K562 (cell line): Measurements from ENCODE around the gene TDRD10. TPM values are rescaled to one million over a fixed set of nuclear protein-coding genes. Genes with fewer than 3 reads are reported as not detected.

Source experiments
- ATAC-seq: fragments of 200-7000 bp; cut with Tn5 transposase; 3 replicates; pipeline ENCODE4 v1.9.1; 2020; ENCODE audit warnings: moderate library complexity
- BruUV-seq: library from RNA; stranded (reverse); fragments of 400-500 nt; replicated peaks from 2 replicates; lab custom pipeline; 2021; lab: Mats Ljungman, UMichigan
- CTCF ChIA-PET: fragments of 300-600 bp; formaldehyde crosslinking; extraction: SDS; loops from one replicate; lab custom pipeline; 2021; ENCODE audit warnings: low intra/inter-chr PET ratio; lab: Yijun Ruan, JAX
- POLR2A ChIA-PET: fragments of 300-600, 350-650 bp; sonication (Branson Sonifier 250); formaldehyde crosslinking; extraction: SDS; loops from one replicate; lab custom pipeline; 2021; ENCODE audit warnings: antibody characterized with exemption, inconsistent platforms; lab: Yijun Ruan, JAX
- DNase-seq, 4 experiments: peaks; one replicate each; pipeline versions ENCODE4 v3.0.0 to v3.0.0-alpha.2; 2011 to 2018; ENCODE audit warnings: low spot score in 3 of 4, mixed read lengths in 3 of 4; ENCODE audit errors: extremely low read depth in 1 of 4
- FAIRE-seq: peaks from 2 replicates; lab custom pipeline; 2011; peaks lifted over from hg19 to GRCh38; lab: Jason Lieb, UNC
- H2AFZ ChIP-seq: 2 replicates; pipeline ENCODE4 v1.6.0; 2011; ENCODE audit warnings: low read depth, low read length, control low read depth, inconsistent platforms
- H3K27ac ChIP-seq: fragments of 200-600 bp; 3 replicates; pipeline ENCODE4 v1.8.0; 2011; ENCODE audit warnings: low read depth, mild to moderate bottlenecking, control low read depth, inconsistent platforms, low read length, moderate library complexity, mixed read lengths; ENCODE audit errors: extremely low read depth
- H3K27me3 ChIP-seq, 2 experiments: fragments of 300-600 bp in 1 of 2; 2 replicates in 1 of 2; 3 replicates in 1 of 2; pipeline versions ENCODE4 v1.6.0 to v1.8.0; 2011; ENCODE audit warnings: inconsistent platforms in 2 of 2, low read length in 2 of 2, mild to moderate bottlenecking in 1 of 2, mixed read lengths in 1 of 2, moderate library complexity in 1 of 2; ENCODE audit not compliant: control insufficient read depth in 2 of 2, insufficient read depth in 2 of 2
- H3K36me3 ChIP-seq: fragments of 300-600 bp; 3 replicates; pipeline ENCODE4 v1.8.0; 2011; ENCODE audit warnings: mild to moderate bottlenecking, low read length, inconsistent platforms; ENCODE audit not compliant: control insufficient read depth, insufficient read depth
- H3K4me1 ChIP-seq, 2 experiments: fragments of 200-600 bp in 1 of 2; replicated peaks in 1 of 2; 2 replicates in 1 of 2; 3 replicates in 1 of 2; pipeline versions ENCODE4 v1.5.1 to v1.8.0; 2011; ENCODE audit warnings: inconsistent platforms in 2 of 2, low read length in 2 of 2, mild to moderate bottlenecking in 1 of 2, mixed read lengths in 1 of 2, moderate library complexity in 1 of 2; ENCODE audit not compliant: control insufficient read depth in 2 of 2, insufficient read depth in 2 of 2
- H3K4me2 ChIP-seq: 2 replicates; pipeline ENCODE4 v1.6.1; 2011; ENCODE audit warnings: low read length, control low read depth, inconsistent platforms, mixed read lengths; ENCODE audit not compliant: insufficient read depth
- H3K4me3 ChIP-seq: fragments of 200-600 bp; sonication (generic), shearing (Covaris generic); 2 replicates; pipeline ENCODE4 v1.5.1; 2016; ENCODE audit warnings: control low read depth, inconsistent platforms
- H3K79me2 ChIP-seq: fragments of 200-600 bp; 3 replicates; pipeline ENCODE4 v1.8.0; 2011; ENCODE audit warnings: low read length, inconsistent platforms; ENCODE audit not compliant: control insufficient read depth, insufficient read depth
- H3K9ac ChIP-seq, 2 experiments: 2 replicates each; pipeline versions ENCODE4 v1.6.0 to v1.6.1; 2011; ENCODE audit warnings: low read depth in 2 of 2, low read length in 2 of 2, control low read depth in 1 of 2, inconsistent platforms in 1 of 2, mild to moderate bottlenecking in 1 of 2, mixed read lengths in 1 of 2; ENCODE audit not compliant: insufficient read depth in 1 of 2
- H3K9me1 ChIP-seq: one replicate; pipeline ENCODE4 v1.6.0; 2011; ENCODE audit warnings: inconsistent platforms, mild to moderate bottlenecking, low read length, moderate library complexity; ENCODE audit not compliant: control insufficient read depth, insufficient read depth
- H3K9me3 ChIP-seq: replicated peaks from 2 replicates; pipeline ENCODE4 v1.5.1; 2011; ENCODE audit warnings: low read depth, low read length, inconsistent platforms; ENCODE audit not compliant: control insufficient read depth, insufficient read depth
- H4K20me1 ChIP-seq: replicated peaks from 2 replicates; pipeline ENCODE4 v1.6.1; 2011; ENCODE audit warnings: low read length, inconsistent platforms, mixed read lengths; ENCODE audit not compliant: control insufficient read depth, insufficient read depth
- ARID1B ChIP-seq: fragments of 450-650 bp; IDR thresholded peaks from 2 replicates; pipeline ENCODE4 v1.6.1; 2016; ENCODE audit warnings: antibody characterized with exemption, mild to moderate bottlenecking, inconsistent platforms
- BRD9 ChIP-seq: fragments of 450-650 bp; IDR thresholded peaks from 2 replicates; pipeline ENCODE4 v1.6.1; 2018; ENCODE audit warnings: low read depth; ENCODE audit not compliant: partially characterized antibody
- FOSL1 ChIP-seq: fragments of 200-800 bp; sonication (Bioruptor generic); conservative IDR thresholded peaks from 2 replicates; pipeline ENCODE4 v1.6.1; 2016; ENCODE audit warnings: missing genetic modification characterization, missing compliant biosample characterization
- JUN ChIP-seq, 2 experiments: sonication (generic) in 1 of 2; formaldehyde crosslinking in 1 of 2; IDR thresholded peaks; 2 replicates each; pipeline versions ENCODE4 v1.6.1 to v1.8.0; 2012 to 2022; ENCODE audit warnings: borderline replicate concordance in 2 of 2, mild to moderate bottlenecking in 2 of 2, improper control_type of control experiment in 1 of 2, low read depth in 1 of 2, low read length in 1 of 2, missing genetic modification reagents in 1 of 2
- JUNB ChIP-seq: fragments of 450-650 bp; formaldehyde crosslinking; conservative IDR thresholded peaks from 2 replicates; pipeline ENCODE4 v1.4.0; 2020; ENCODE audit warnings: mild to moderate bottlenecking
- JUND ChIP-seq, 2 experiments: IDR thresholded peaks; 2 replicates in 1 of 2; 3 replicates in 1 of 2; pipeline ENCODE4 v1.6.1; 2011; ENCODE audit warnings: borderline replicate concordance in 2 of 2, low read depth in 2 of 2, low read length in 2 of 2, improper control_type of control experiment in 1 of 2, missing biosample characterization in 1 of 2, missing genetic modification characterization in 1 of 2, missing genetic modification reagents in 1 of 2
- NELFE ChIP-seq: IDR thresholded peaks from 2 replicates; pipeline ENCODE4 v1.6.1; 2011; ENCODE audit warnings: mild to moderate bottlenecking; ENCODE audit not compliant: insufficient read depth, insufficient read length
- SMARCA4 ChIP-seq: fragments of 450-650 bp; IDR thresholded peaks from 2 replicates; pipeline ENCODE4 v1.6.1; 2016
- WGBS: fragments of 100-300 bp; shearing (Covaris generic); methylation state at CpG from one replicate; pipeline ENCODE4 v1.1.6; 2016; ENCODE audit warnings: low coverage, mixed read lengths; ENCODE audit not compliant: insufficient coverage; ENCODE audit errors: missing lambda C conversion rate; 5-methylcytosine and 5-hydroxymethylcytosine counted together
- in situ Hi-C: fragments of 300-500 bp; cut with MboI; formaldehyde crosslinking; loops from 4 replicates; pipeline ENCODE4 v1.15.0; 2018; ENCODE audit warnings: inconsistent platforms, mixed read lengths
- intact Hi-C: fragments of 100-400 bp; cut with micrococcal nuclease; formaldehyde crosslinking; loops from 2 replicates; pipeline ENCODE4 v1.14.2; 2022
- polyA plus RNA-seq, 8 experiments: library from polyadenylated mRNA; depleted of rRNA in 4 of 8; stranded (reverse) in 5 of 8; unstranded in 3 of 8; fragments of >200 nt; fragmentation: Nextera tagmentation in 2 of 8; fragmentation: Illumina TruSeq in 1 of 8; extraction: Ambion mirVana in 2 of 8; extraction: Trizol in 1 of 8; gene quantifications; 2 replicates each; pipeline versions ENCODE4 v1.2.1 to v1.2.3, GENCODE V29; 2011 to 2014; ENCODE audit warnings: inconsistent platforms in 1 of 8, missing spikeins in 1 of 8
- total RNA-seq, 7 experiments: library from RNA; depleted of rRNA in 6 of 7; stranded (reverse); fragments of >200 nt in 6 of 7; fragmentation: Illumina TruSeq in 2 of 7; extraction: Trizol in 2 of 7; gene quantifications; 2 replicates each; pipeline versions ENCODE4 v1.2.1 to v1.2.3, GENCODE V29; 2011 to 2021; ENCODE audit warnings: low replicate concordance in 1 of 7
- TF ChIP-seq, protein P1 (sequence below): fragments of 250-450 bp; sonication (Bioruptor Pico); IDR thresholded peaks from 2 replicates; pipeline ENCODE4 v1.9.0; 2021; ENCODE audit warnings: mild to moderate bottlenecking
- TF ChIP-seq, protein P2 (sequence below): sonication (generic); formaldehyde crosslinking; IDR thresholded peaks from 2 replicates; pipeline ENCODE4 v1.8.0; 2022; ENCODE audit warnings: mild to moderate bottlenecking, missing genetic modification reagents
- TF ChIP-seq, protein P3 (sequence below): fragments of 450-650 bp; IDR thresholded peaks from 2 replicates; pipeline ENCODE4 v1.6.1; 2016; ENCODE audit warnings: missing biosample characterization, missing genetic modification characterization
- TF ChIP-seq, protein P4 (sequence below): fragments of 450-650 bp; conservative IDR thresholded peaks from 2 replicates; pipeline ENCODE4 v1.6.1; 2016; ENCODE audit warnings: missing genetic modification characterization, low read depth, mild to moderate bottlenecking, missing compliant biosample characterization, moderate library complexity
- TF ChIP-seq, protein P5 (sequence below): fragments of 250-450 bp; sonication (Bioruptor Pico); IDR thresholded peaks from 2 replicates; pipeline ENCODE4 v1.9.0; 2021; ENCODE audit warnings: mild to moderate bottlenecking, inconsistent platforms

Gene TDRD10
- total and polyA plus RNA-seq, 9 of the 15 experiments (the other 6 are each of a cell fraction or from before 2014, with no cell fraction given): not detected

DNA sequence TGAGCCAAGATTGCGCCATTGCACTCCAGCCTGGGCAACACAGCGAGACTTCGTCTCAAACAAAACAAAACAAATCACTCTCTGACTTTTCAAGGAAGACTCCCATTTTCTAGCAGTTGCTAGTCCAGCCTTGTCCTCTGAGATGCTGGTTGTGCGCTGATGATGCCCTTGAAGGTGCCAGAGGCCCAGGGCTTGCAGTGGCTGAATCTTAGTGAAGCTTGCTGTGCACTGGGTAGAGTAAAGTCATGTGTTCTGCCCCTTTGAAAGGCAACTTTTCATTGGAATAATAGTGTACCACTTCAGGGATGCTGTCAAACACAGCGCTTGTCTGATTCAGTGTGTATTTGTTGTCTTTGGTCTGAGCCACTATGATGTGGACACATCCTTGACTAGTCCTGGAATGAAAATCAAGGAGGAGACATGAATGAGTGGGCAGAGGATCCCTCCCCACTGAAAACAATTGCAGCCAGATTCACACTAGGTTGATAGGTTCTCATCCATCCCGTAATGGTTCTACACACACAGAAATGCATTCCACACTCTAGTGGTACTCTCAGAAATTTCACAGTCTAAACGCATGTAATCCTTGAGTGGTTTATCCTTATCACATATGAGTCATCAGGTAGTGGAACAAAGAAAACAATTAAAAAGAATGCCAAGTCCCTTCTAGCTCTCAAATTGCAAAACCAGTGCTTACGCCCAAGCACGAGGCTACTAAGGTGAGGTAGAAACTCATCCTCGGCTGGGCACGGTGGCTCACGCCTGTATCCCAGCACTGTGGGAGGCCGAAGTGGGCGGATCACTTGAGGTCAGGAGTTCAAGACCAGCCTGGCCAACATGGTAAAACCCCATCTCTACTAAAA, 17.8 kb upstream of the TDRD10 start:
- 23% methylated on average over 14 of the region's 14 CpGs for WGBS
- Histone ChIP-seq H2AFZ (no peak overlapping the region), H3K79me2 (no peaks in the 10 kb centered on the region), H4K20me1 (no peaks in the 10 kb centered on the region), H3K4me2 (no peak overlapping the region), H3K9ac (no peak overlapping the region), H3K4me1 (peaks cover 5% of the 10 kb centered on the region in 2 experiments; a peak in 4 of 5 replicates), H3K9me1 (no peaks in the 10 kb centered on the region), H3K36me3 (no peaks in the 10 kb centered on the region), H3K27me3 (peaks cover 3 to 7% of the 10 kb centered on the region in 2 experiments; a peak in 1 of 5 replicates), H3K9me3 (no peaks in the 10 kb centered on the region), H3K27ac (no peak overlapping the region), H3K4me3 (no peak overlapping the region)
- no peak for FAIRE-seq
- no peak; the same call in 2 of the 3 replicates for ATAC-seq
- BruUV-seq: no TSS peak
- CTCF ChIA-PET: no interaction called here
- intact Hi-C loops (loop anchor here (5.0 kb wide), 1 partner anchor 393 kb away; no protein-coding TSS in a partner anchor), in situ Hi-C loops (no loop called here)
- no peak for DNase-seq
- POLR2A ChIA-PET: no interaction called here
- TF ChIP-seq, protein P1, sequence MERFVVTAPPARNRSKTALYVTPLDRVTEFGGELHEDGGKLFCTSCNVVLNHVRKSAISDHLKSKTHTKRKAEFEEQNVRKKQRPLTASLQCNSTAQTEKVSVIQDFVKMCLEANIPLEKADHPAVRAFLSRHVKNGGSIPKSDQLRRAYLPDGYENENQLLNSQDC (CRISPR knock-in tag): no peak
- TF ChIP-seq BRD9: no peak
- TF ChIP-seq JUNB (CRISPR knock-in tag): peak; percentile 42; the same call in 1 of the 2 replicates
- TF ChIP-seq NELFE: no peak
- TF ChIP-seq, protein P2, sequence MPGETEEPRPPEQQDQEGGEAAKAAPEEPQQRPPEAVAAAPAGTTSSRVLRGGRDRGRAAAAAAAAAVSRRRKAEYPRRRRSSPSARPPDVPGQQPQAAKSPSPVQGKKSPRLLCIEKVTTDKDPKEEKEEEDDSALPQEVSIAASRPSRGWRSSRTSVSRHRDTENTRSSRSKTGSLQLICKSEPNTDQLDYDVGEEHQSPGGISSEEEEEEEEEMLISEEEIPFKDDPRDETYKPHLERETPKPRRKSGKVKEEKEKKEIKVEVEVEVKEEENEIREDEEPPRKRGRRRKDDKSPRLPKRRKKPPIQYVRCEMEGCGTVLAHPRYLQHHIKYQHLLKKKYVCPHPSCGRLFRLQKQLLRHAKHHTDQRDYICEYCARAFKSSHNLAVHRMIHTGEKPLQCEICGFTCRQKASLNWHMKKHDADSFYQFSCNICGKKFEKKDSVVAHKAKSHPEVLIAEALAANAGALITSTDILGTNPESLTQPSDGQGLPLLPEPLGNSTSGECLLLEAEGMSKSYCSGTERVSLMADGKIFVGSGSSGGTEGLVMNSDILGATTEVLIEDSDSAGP (CRISPR knock-in tag): 0 out of 2 replicates have a peak, but pooled peaks have one; percentile 19
- TF ChIP-seq, protein P3, sequence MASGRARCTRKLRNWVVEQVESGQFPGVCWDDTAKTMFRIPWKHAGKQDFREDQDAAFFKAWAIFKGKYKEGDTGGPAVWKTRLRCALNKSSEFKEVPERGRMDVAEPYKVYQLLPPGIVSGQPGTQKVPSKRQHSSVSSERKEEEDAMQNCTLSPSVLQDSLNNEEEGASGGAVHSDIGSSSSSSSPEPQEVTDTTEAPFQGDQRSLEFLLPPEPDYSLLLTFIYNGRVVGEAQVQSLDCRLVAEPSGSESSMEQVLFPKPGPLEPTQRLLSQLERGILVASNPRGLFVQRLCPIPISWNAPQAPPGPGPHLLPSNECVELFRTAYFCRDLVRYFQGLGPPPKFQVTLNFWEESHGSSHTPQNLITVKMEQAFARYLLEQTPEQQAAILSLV: no peak
- peak; percentile 56 for TF ChIP-seq JUN (IDR thresholded peaks at IDR 0.05; ENCODE audit: borderline replicate concordance, low read depth, low read length)
- no peak for TF ChIP-seq JUN (CRISPR knock-in tag; IDR thresholded peaks at IDR 0.05; ENCODE audit: borderline replicate concordance)
- peak; percentile 85 for TF ChIP-seq JUND (IDR thresholded peaks at IDR 0.05; ENCODE audit: borderline replicate concordance, low read depth, low read length)
- TF ChIP-seq JUND (tag; IDR thresholded peaks at IDR 0.05; ENCODE audit: borderline replicate concordance, low read depth, low read length): peak; percentile 80; the same call in 1 of the 3 replicates
- TF ChIP-seq SMARCA4: peak; percentile 42; the same call in 1 of the 2 replicates
- TF ChIP-seq, protein P4, sequence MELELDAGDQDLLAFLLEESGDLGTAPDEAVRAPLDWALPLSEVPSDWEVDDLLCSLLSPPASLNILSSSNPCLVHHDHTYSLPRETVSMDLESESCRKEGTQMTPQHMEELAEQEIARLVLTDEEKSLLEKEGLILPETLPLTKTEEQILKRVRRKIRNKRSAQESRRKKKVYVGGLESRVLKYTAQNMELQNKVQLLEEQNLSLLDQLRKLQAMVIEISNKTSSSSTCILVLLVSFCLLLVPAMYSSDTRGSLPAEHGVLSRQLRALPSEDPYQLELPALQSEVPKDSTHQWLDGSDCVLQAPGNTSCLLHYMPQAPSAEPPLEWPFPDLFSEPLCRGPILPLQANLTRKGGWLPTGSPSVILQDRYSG (tag): no peak
- peak; percentile 56 for TF ChIP-seq ARID1B
- TF ChIP-seq, protein P5, sequence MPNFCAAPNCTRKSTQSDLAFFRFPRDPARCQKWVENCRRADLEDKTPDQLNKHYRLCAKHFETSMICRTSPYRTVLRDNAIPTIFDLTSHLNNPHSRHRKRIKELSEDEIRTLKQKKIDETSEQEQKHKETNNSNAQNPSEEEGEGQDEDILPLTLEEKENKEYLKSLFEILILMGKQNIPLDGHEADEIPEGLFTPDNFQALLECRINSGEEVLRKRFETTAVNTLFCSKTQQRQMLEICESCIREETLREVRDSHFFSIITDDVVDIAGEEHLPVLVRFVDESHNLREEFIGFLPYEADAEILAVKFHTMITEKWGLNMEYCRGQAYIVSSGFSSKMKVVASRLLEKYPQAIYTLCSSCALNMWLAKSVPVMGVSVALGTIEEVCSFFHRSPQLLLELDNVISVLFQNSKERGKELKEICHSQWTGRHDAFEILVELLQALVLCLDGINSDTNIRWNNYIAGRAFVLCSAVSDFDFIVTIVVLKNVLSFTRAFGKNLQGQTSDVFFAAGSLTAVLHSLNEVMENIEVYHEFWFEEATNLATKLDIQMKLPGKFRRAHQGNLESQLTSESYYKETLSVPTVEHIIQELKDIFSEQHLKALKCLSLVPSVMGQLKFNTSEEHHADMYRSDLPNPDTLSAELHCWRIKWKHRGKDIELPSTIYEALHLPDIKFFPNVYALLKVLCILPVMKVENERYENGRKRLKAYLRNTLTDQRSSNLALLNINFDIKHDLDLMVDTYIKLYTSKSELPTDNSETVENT (CRISPR knock-in tag): no peak
- TF ChIP-seq FOSL1: peak; percentile 94
